Measurements from ENCODE around the gene PAX3.

The PAX3 gene

DNA sequence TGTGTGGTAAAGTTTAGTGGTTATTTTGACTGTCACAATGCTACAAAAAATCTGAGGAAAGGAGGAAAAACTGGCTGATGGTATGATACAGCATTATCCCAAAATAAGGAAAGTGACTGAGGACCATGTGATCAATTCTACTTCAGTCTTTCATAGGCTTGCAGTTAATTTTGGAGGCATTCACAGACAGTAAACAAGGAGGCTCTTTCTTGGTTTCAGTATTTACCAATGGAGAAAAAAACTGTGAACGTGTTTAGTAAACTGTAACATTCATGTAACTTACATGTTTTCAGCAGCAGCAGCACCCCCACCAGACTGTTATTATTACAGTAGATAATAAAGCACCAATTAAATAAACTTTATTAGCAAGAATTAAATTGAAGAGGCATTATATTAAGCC lies 50.0 kb downstream of the PAX3 start:
- Histone ChIP-seq H3K4me3 (ENCODE audit: low read length) (no peak overlapping the region), H3K4me1 (ENCODE audit: control insufficient read depth, insufficient read depth, low read length) (no peaks in the 10 kb centered on the region)

GRCh38 chr2:222248256-222248655 lies 50.5 kb downstream of the PAX3 start:
- Histone ChIP-seq H3K27me3 (ENCODE audit: control insufficient read depth, insufficient read depth, low read length) (no peaks in the 10 kb centered on the region), H3K36me3 (ENCODE audit: control insufficient read depth, insufficient read depth, low read length) (no peaks in the 10 kb centered on the region), H3K4me3 (ENCODE audit: low read length) (no peak overlapping the region), H3K9ac (ENCODE audit: low read length) (no peak overlapping the region), H3K9me3 (ENCODE audit: control insufficient read depth, low read length) (no peaks in the 10 kb centered on the region), H3K4me1 (ENCODE audit: control insufficient read depth, insufficient read depth, low read length) (no peaks in the 10 kb centered on the region)

More for the DNA sequence above, 50.0 kb downstream of the PAX3 start:
- Histone ChIP-seq H3K27me3 (ENCODE audit: control insufficient read depth, insufficient read depth, low read length) (no peaks in the 10 kb centered on the region), H3K36me3 (ENCODE audit: control insufficient read depth, insufficient read depth, low read length) (no peaks in the 10 kb centered on the region), H3K9ac (ENCODE audit: low read length) (no peak overlapping the region), H3K9me3 (ENCODE audit: control insufficient read depth, low read length) (no peaks in the 10 kb centered on the region)

GRCh38 chr2:222242532-222242931 lies 56.3 kb downstream of the PAX3 start:
- no peak overlapping the region for H3K4me3 ChIP-seq (ENCODE audit: low read length)

GRCh38 chr2:222241128-222241870 lies 57.5 kb downstream of the PAX3 start:
- peaks cover 29% of the 10 kb centered on the region for H3K27me3 ChIP-seq (ENCODE audit: control insufficient read depth, insufficient read depth, low read length)
- H3K9me3 ChIP-seq (ENCODE audit: control insufficient read depth, low read length): no peaks in the 10 kb centered on the region
- H3K9ac ChIP-seq (ENCODE audit: low read length): no peak overlapping the region
- no peaks in the 10 kb centered on the region for H3K36me3 ChIP-seq (ENCODE audit: control insufficient read depth, insufficient read depth, low read length)
- no peak overlapping the region for H3K4me3 ChIP-seq (ENCODE audit: low read length)
- peaks cover 4% of the 10 kb centered on the region for H3K4me1 ChIP-seq (ENCODE audit: control insufficient read depth, insufficient read depth, low read length)

More at GRCh38 chr2:222242532-222242931, 56.3 kb downstream of the PAX3 start:
- Histone ChIP-seq H3K4me1 (ENCODE audit: control insufficient read depth, insufficient read depth, low read length) (peaks cover 4% of the 10 kb centered on the region), H3K36me3 (ENCODE audit: control insufficient read depth, insufficient read depth, low read length) (no peaks in the 10 kb centered on the region), H3K9me3 (ENCODE audit: control insufficient read depth, low read length) (no peaks in the 10 kb centered on the region), H3K27me3 (ENCODE audit: control insufficient read depth, insufficient read depth, low read length) (peaks cover 29% of the 10 kb centered on the region), H3K9ac (ENCODE audit: low read length) (no peak overlapping the region)

DNA sequence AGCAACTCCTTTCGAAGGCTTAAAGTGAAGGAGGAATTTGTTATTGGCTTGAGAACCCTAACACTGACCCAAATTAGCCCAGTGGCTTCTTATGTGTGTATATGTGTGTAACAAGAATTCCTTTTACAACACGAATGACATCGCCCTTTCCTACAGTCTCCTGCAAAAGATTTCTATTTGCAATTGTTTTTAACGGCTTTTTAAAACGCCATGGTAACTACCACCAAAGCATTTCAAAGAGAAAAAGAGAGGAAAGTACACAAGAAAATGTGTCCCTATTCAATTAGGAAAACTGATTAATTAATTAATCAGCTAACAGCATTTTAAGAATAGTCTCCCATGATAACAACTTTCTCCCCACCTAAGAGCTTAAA lies 58.1 kb downstream of the PAX3 start:
- H3K4me3 ChIP-seq (ENCODE audit: low read length): no peak overlapping the region

DNA sequence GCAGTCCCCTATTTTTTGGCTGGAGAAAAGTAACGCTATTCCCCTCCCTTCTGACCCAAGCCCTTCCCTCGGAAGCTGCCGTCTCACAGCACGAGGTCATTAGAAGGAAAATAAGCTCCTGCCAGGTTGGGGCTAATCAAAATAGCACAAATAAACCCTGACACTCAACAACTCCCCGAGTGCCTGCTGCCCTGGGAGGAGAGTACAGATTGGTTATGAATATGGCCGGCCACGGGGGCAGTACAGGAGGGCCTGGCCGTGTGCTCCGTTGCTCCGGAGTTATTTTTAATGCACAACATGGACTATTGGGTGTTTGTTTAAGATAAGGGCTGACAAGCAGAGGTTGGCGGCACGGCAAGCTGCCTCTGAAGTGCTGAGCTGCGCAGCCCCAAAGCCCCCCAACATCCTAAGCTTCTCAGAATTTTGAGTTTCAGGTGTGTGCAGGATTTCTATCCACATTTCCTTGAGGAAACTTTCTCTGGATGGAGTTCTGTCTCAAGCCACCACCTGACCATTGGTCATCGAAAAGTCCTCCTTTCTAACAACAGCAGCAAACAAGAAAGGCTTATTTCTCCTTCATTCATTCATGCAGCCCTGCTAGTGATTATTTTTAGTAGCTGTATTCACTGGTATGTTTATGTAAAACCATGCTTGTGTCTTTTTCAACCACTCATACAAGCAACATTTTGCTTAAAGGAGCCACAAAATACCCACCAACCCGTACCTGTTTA lies 58.7 kb downstream of the PAX3 start:
- peaks cover 29% of the 10 kb centered on the region for H3K27me3 ChIP-seq (ENCODE audit: control insufficient read depth, insufficient read depth, low read length)

More for the DNA sequence above, 58.1 kb downstream of the PAX3 start:
- Histone ChIP-seq H3K36me3 (ENCODE audit: control insufficient read depth, insufficient read depth, low read length) (no peaks in the 10 kb centered on the region), H3K9me3 (ENCODE audit: control insufficient read depth, low read length) (no peaks in the 10 kb centered on the region), H3K27me3 (ENCODE audit: control insufficient read depth, insufficient read depth, low read length) (peaks cover 29% of the 10 kb centered on the region), H3K4me1 (ENCODE audit: control insufficient read depth, insufficient read depth, low read length) (peaks cover 4% of the 10 kb centered on the region), H3K9ac (ENCODE audit: low read length) (no peak overlapping the region)

GRCh38 chr2:222239091-222239490 lies 59.7 kb downstream of the PAX3 start:
- H3K9ac ChIP-seq (ENCODE audit: low read length): no peak overlapping the region
- H3K4me3 ChIP-seq (ENCODE audit: low read length): no peak overlapping the region
- no peaks in the 10 kb centered on the region for H3K9me3 ChIP-seq (ENCODE audit: control insufficient read depth, low read length)
- no peaks in the 10 kb centered on the region for H3K36me3 ChIP-seq (ENCODE audit: control insufficient read depth, insufficient read depth, low read length)
- H3K4me1 ChIP-seq (ENCODE audit: control insufficient read depth, insufficient read depth, low read length): peaks cover 4% of the 10 kb centered on the region
- H3K27me3 ChIP-seq (ENCODE audit: control insufficient read depth, insufficient read depth, low read length): peaks cover 29% of the 10 kb centered on the region

More for the DNA sequence above, 58.7 kb downstream of the PAX3 start:
- Histone ChIP-seq H3K4me3 (ENCODE audit: low read length) (no peak overlapping the region), H3K9ac (ENCODE audit: low read length) (no peak overlapping the region), H3K9me3 (ENCODE audit: control insufficient read depth, low read length) (no peaks in the 10 kb centered on the region), H3K36me3 (ENCODE audit: control insufficient read depth, insufficient read depth, low read length) (no peaks in the 10 kb centered on the region), H3K4me1 (ENCODE audit: control insufficient read depth, insufficient read depth, low read length) (peaks cover 4% of the 10 kb centered on the region)

- Histone ChIP-seq H3K27me3 (ENCODE audit: control insufficient read depth, insufficient read depth, low read length) (peaks cover 29% of the 10 kb centered on the region), H3K4me3 (ENCODE audit: low read length) (no peak overlapping the region), H3K9me3 (ENCODE audit: control insufficient read depth, low read length) (no peaks in the 10 kb centered on the region), H3K36me3 (ENCODE audit: control insufficient read depth, insufficient read depth, low read length) (no peaks in the 10 kb centered on the region), H3K4me1 (ENCODE audit: control insufficient read depth, insufficient read depth, low read length) (peaks cover 4% of the 10 kb centered on the region), H3K9ac (ENCODE audit: low read length) (no peak overlapping the region)
Measured at GRCh38 chr2:222238072-222238471, 60.7 kb downstream of the PAX3 start.

DNA sequence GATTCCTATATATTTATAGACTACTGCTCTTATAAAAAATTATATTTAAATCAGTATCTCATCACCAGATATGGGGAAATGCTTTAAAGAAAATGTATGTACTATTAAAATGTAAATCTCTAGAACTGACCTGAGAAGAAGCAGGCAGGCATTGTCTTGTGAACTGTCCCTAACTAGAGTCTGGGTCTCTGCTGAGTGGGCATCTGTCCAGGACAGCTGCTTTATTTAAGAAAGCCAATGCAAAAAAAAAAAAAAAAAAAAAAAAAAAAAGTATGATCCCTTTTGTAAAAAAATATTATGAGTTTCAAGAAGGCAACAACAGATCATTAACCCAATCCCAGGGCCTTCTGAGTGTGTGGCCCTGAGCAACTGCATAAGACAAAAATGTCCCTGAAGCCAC lies 66.0 kb downstream of the PAX3 start:
- Histone ChIP-seq H3K4me1 (ENCODE audit: control insufficient read depth, insufficient read depth, low read length) (no peaks in the 10 kb centered on the region), H3K9ac (ENCODE audit: low read length) (no peak overlapping the region), H3K4me3 (ENCODE audit: low read length) (no peak overlapping the region), H3K27me3 (ENCODE audit: control insufficient read depth, insufficient read depth, low read length) (no peaks in the 10 kb centered on the region), H3K9me3 (ENCODE audit: control insufficient read depth, low read length) (no peaks in the 10 kb centered on the region), H3K36me3 (ENCODE audit: control insufficient read depth, insufficient read depth, low read length) (no peaks in the 10 kb centered on the region)

GRCh38 chr2:222232372-222232771 lies 66.4 kb downstream of the PAX3 start:
- no peaks in the 10 kb centered on the region for H3K27me3 ChIP-seq (ENCODE audit: control insufficient read depth, insufficient read depth, low read length)
- H3K9me3 ChIP-seq (ENCODE audit: control insufficient read depth, low read length): no peaks in the 10 kb centered on the region
- H3K9ac ChIP-seq (ENCODE audit: low read length): no peak overlapping the region
- H3K4me1 ChIP-seq (ENCODE audit: control insufficient read depth, insufficient read depth, low read length): no peaks in the 10 kb centered on the region
- no peak overlapping the region for H3K4me3 ChIP-seq (ENCODE audit: low read length)
- no peaks in the 10 kb centered on the region for H3K36me3 ChIP-seq (ENCODE audit: control insufficient read depth, insufficient read depth, low read length)

DNA sequence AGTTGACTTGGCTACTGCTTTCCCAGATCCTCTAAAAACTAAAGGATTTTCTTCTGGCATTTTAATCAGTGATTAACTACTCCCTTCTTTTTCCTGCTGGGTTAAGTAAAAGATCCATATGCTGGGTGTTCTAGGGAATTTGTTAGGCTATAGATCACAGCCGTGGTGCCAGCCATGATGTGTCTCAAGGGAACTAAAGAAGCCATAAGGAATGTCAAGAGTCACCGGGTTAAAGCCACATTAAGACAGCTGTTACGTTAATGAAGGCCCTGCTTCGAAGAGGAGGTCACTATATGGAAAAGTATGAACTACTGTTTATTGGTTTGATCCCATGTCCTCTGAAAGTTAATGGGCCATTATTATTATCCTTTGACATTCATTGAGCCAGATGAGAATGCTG lies 70.7 kb downstream of the PAX3 start:
- H3K9me3 ChIP-seq (ENCODE audit: control insufficient read depth, low read length): no peaks in the 10 kb centered on the region
- no peaks in the 10 kb centered on the region for H3K27me3 ChIP-seq (ENCODE audit: control insufficient read depth, insufficient read depth, low read length)
- no peaks in the 10 kb centered on the region for H3K36me3 ChIP-seq (ENCODE audit: control insufficient read depth, insufficient read depth, low read length)
- no peaks in the 10 kb centered on the region for H3K4me1 ChIP-seq (ENCODE audit: control insufficient read depth, insufficient read depth, low read length)
- H3K4me3 ChIP-seq (ENCODE audit: low read length): no peak overlapping the region
- H3K9ac ChIP-seq (ENCODE audit: low read length): no peak overlapping the region

DNA sequence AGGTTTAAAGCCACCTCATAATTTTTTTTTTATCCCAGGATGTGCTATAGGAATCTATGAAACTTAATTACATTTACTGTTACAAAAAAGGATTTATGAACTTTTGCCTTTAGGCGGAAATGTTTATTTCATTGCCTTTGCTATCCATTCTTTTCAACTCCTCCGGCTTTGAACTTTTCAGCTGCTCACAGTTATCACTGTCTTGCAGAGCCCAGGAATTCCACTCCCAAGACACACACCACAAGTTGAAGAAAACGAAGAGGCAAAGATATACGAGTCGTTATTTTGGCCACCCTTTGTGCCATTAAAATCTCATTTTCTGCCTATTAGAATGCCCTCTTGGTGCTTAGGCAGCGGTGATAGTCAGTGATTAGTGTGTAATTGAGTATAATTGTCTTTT lies 80.0 kb downstream of the PAX3 start:
- no peaks in the 10 kb centered on the region for H3K9me3 ChIP-seq (ENCODE audit: control insufficient read depth, low read length)
- no peaks in the 10 kb centered on the region for H3K4me1 ChIP-seq (ENCODE audit: control insufficient read depth, insufficient read depth, low read length)
- H3K4me3 ChIP-seq (ENCODE audit: low read length): no peak overlapping the region
- H3K36me3 ChIP-seq (ENCODE audit: control insufficient read depth, insufficient read depth, low read length): no peaks in the 10 kb centered on the region
- no peaks in the 10 kb centered on the region for H3K27me3 ChIP-seq (ENCODE audit: control insufficient read depth, insufficient read depth, low read length)
- H3K9ac ChIP-seq (ENCODE audit: low read length): no peak overlapping the region

Data from mucosa of stomach (tissue), 1 donor.